GM08714 (cell line): ENCODE measurements around the gene CHRM5.

Experiments
- H3K4me3 ChIP-seq: fragments of 200-500 bp; sonication (Bioruptor generic); 2 replicates; pipeline ENCODE4 v1.5.1; 2014; ENCODE audit warnings: mild to moderate bottlenecking, low read length, inconsistent platforms
- ZNF274 ChIP-seq: IDR thresholded peaks from 2 replicates; pipeline ENCODE4 v1.6.1; 2012; ENCODE audit warnings: mild to moderate bottlenecking, low read depth, low read length

CHRM5 gene, protein sequence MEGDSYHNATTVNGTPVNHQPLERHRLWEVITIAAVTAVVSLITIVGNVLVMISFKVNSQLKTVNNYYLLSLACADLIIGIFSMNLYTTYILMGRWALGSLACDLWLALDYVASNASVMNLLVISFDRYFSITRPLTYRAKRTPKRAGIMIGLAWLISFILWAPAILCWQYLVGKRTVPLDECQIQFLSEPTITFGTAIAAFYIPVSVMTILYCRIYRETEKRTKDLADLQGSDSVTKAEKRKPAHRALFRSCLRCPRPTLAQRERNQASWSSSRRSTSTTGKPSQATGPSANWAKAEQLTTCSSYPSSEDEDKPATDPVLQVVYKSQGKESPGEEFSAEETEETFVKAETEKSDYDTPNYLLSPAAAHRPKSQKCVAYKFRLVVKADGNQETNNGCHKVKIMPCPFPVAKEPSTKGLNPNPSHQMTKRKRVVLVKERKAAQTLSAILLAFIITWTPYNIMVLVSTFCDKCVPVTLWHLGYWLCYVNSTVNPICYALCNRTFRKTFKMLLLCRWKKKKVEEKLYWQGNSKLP

DNA sequence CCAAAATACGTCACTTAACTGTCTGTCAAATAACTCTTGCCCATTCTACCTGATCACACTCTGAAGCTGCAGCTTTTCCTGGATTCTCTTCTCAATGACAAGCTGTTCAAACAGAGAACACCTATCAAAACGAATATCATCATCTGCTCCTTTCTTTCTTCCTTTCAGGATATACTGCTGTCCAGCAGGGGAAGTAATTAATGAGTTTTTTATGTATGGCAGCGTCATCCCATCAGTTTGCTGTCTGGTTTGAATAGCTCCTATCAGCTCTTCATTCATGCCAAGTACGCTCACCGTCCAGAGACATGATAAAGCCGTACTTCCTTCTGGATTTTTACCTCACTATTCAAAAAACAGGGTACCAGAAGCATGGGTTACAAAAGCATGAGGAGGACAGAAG is at the start of gene CHRM5:
Gene CHRM5, plus strand, starts transcription at position 274 of the 400 bp plus-strand sequence. CDS start 94,221 bp downstream, outside the sequence.
- H3K4me3 ChIP-seq = no peak within 1 kb of the TSS
- no peak for TF ChIP-seq ZNF274

DNA sequence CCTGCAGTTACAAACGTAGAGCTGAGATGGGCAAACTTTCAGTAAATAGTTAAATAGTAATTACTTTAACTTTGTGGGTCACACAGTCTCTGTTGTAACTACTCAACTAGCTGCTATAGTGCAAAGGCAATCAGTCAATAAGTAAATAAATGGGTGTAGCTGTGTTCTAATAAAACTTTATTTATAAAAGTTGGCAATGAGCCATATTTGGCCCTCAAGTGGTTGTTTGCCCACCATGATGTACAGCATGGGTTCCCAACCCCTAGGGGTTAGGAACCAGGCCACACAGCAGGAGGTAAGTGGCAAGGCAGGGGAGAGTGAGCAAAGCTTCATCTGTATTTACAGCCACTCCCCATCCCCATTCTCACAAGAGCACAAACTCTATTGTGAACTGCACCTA is 44.9 kb upstream of the CHRM5 start:
- no peak for TF ChIP-seq ZNF274
- H3K4me3 ChIP-seq = no peak overlapping the region

DNA sequence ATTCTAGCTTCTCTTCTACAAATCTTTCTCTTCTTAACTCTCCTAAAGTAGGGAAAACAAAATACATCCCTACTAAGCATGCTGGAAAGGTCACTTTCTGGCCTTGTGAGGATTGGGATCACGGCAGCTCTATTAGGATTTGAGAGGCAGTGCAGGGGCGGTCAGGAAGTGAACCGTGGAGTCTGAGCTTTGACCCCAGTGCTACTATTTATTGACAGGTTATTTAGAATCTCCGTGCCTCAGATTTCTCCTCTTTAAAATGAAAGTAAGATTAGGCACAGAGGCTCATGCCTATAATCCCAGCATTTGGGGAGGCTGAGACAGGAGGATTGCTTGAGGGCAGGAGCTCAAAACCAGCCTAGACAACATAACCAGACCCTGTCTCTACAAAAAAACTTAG is 42.0 kb upstream of the CHRM5 start:
- no peak overlapping the region for H3K4me3 ChIP-seq
- no peak for TF ChIP-seq ZNF274

DNA sequence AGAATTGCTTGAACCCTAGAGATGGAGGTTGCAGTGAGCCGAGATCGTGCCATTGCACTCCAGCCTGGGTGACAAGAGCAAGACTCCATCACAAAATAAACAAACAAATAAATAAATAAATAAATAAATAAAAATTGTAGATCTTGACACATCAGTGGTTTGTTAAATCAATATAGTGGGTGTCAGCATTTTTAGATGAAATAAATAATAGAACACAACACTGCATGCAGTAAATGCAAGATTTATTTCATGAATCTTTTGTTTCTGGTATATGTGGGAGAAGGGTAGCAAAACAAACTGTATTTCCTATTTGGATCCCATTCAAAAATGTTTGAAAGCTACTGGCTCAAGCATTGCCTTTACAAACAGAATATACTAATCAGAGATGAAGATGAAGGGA is 35.6 kb upstream of the CHRM5 start:
- TF ChIP-seq ZNF274 = no peak

DNA sequence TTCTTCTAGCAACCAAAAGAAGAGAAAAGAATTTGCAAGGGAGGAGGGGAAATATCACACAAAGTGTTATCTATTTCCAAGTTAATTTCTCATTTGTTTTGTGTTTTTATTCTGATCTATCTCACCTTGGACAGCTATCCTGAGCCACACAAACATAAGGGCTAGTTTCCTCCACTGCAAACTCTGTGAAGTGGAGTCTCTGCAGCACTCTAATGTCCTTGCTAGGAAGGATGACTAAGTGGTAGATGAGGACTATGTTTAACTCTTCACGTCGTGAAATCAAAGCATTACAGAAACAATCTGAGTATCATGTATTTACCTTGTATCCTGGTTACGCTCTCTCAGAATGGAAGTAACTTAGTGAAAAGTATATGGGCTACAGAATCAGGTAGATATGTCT is 33.9 kb upstream of the CHRM5 start:
- H3K4me3 ChIP-seq = no peak overlapping the region
- TF ChIP-seq ZNF274 = no peak

More for the DNA sequence above, 35.6 kb upstream of the CHRM5 start:
- H3K4me3 ChIP-seq = no peak overlapping the region

DNA sequence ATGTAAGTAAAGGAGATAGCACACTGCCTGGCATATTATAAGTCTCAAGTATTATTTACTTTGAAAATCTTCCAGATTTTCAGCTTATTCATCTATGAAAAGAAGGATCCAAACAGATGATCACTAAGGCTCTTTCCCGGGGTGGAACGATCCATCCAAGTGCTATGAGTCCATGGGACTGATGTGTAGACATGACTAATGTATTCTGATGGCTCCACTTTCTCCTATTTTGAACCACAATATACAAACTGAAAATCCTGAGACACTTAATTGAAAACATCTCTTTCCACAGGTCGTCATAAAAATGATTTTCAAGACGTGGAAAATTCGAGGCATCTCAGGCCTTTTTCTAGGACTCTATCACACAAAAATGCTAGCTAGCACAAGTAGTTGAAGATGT is 33.4 kb upstream of the CHRM5 start:
- H3K4me3 ChIP-seq = no peak overlapping the region
- TF ChIP-seq ZNF274 = no peak

DNA sequence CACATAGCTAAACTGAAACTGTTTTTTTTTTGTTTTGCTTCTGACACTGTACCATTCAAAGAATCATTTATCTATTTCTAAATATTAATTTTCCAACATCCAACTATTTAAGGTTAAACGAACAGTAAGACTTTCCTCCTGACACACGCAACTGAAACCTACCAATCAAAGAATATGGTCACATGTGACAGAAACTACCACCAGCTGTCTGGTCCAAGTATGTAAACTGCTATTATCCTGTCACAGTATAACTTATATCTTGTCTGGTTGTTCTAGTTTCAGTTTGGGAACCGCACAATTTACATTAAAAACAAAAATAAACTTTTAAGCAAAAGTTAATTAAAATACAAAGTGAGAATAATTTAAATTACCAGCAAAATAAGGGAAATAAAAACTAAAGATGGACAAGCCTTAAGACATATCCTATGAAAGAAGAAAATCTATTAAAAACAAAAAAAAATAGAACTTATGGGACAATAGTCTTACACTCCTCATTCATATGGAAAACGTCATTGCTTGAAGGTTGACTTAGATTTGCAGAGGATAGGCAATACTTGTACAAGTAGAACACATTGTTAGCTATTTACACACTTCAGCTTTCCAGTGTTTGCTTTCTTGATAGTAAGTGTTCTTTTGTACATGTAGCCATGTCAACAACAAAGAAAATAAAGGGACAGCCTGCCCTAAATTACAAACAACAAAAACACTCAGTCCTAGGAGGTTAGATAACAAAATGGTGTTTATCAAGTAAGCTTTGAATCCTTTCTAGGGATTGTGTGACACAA is 26.8 kb upstream of the CHRM5 start:
- H3K4me3 ChIP-seq = no peak overlapping the region
- no peak for TF ChIP-seq ZNF274

DNA sequence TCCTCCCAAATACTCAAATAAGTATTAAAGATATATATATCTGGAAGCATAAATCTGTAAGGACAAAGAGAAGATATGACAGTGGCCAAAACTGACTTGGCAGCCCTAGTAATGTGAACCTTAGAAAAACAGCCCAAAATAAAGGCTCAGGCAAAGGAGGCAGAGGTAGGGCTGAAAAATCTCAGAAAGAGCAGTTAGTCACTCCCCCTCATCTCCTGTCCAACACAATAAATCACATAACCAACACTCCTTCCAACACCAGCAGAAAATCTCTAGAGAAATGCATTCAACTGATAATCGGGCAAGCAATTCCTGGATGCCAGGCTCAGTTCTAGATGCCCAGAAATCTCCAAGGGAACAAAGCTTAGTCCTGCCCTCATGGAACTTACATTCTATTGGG is 22.1 kb upstream of the CHRM5 start:
- H3K4me3 ChIP-seq = no peak overlapping the region
- TF ChIP-seq ZNF274 = no peak

DNA sequence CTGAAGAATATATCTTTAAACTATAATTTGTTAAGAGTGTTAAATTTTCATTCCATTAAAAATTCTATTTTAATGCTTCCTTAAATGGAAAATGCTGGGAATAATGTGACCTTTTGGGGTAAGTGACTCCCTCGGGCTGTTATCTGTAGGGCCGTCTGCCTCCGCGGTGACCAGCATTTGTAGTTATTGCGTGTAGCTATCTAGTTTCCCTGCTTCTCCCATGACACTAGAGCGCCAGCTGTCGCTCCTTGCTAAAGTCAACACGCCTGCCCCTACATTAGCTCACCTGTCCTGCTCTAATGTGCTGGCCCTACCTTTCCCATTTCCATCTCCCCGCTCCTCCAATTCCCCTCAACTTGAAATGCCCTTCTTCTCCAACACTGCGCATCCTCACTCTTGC is 12.4 kb upstream of the CHRM5 start:
- H3K4me3 ChIP-seq = no peak overlapping the region
- TF ChIP-seq ZNF274 = no peak

DNA sequence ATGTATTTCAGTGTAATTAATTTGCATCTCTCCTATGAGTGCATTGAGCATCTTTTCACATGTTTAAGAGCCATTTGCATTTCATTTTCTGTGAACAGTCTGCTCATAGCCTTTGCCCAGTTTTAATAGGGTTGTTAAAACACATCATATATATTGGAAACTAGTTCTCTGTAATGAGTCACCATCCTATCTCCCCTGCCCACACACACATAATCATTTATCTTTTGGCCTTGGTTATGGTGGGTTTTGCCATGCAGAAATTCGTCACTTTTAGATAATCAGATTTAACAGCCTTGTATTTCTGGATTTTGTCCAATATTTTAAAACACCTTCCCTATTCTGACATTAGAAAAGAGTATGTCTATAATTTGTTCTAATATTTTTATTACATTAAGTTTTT is 11.9 kb upstream of the CHRM5 start:
- no peak for TF ChIP-seq ZNF274
- no peak overlapping the region for H3K4me3 ChIP-seq

DNA sequence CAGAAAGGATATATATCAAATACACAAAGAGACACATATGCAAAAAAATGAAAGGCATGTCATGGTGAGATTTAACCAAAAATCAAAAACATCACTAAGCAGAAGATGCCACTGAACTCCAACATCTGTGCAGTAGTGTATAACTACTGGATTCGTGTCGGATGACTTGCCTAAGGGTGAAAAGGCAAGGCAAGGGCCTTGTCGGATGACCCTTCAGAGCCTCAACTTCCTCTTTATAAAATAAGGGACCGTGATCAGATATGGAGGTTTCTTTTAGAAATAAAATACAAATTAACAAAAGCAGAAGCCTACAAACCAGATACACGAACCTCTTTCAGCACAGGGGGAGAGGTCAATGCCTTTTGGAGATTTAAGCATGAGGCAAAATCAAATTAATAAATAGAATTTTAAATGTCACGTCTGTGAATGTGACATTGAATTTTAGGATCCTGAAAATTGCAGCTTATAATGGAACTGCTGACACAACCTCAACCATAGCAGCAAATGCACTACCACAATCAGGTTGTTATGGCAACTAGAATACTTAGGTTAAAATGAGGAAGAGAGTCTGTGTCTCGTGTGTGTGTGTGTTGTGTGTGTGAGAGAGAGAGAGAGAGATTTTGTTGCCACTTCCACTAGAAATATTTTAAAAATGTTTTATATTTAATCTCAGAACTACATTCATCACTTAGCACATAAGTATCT is 8.3 kb upstream of the CHRM5 start:
- TF ChIP-seq ZNF274 = no peak
- H3K4me3 ChIP-seq = no peak overlapping the region

DNA sequence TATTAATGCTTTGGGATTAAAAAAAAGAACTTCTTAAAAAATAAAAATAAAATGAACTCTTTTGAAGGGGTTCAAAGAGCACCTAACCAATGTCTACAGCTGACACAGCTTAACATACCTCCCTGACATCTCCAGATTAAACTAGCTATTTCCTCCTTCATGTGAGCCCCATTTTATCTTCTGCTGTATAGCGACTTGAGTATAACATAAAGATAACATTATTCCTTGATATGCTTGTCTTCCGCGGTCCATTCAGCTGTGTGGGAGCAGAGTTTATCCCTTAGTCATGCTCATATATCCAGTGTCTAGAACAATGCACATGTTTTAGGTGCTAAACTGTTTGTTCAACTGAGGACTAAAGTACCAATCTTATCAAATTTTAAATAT is 7.8 kb upstream of the CHRM5 start:
- TF ChIP-seq ZNF274 = no peak
- no peak overlapping the region for H3K4me3 ChIP-seq

DNA sequence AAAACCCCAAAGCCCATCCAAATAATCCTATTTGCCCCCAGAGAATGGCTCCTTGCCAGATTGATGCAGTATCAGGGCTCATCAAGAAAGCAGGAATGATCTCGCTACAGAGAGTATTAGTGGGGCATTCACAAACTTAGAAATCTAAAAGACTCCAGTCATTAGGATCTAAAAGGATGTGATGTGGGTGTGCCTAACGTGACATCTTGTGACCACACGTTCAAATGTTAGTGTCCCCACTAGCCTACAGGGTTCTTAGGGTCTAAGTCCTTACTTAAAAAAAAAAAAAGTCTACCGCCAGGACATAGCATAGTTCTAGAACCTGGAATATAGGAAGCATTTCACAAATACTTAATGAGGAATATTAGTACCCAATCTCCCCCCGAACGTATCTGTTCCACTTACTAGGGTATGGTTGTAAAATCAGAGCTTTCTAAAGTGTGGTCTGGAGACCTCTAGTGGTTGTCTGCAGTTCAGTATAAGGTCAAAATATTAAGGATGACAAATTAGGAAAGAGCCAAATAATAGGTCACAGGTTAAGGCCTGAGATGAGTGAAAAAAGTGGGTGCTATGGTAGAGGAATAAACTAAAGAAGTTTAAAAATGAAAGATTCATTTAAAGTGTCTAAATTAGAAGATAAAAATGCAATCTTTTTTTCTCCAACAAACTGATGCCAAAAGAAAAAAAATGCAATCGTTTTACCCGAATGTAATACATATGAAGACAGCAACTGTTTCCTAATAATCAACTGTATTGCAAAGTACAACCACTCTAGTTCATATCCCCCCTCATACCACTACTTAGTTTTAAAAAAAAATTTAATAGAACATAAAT is 4.2 kb upstream of the CHRM5 start:
- no peak for TF ChIP-seq ZNF274
- H3K4me3 ChIP-seq = no peak overlapping the region

DNA sequence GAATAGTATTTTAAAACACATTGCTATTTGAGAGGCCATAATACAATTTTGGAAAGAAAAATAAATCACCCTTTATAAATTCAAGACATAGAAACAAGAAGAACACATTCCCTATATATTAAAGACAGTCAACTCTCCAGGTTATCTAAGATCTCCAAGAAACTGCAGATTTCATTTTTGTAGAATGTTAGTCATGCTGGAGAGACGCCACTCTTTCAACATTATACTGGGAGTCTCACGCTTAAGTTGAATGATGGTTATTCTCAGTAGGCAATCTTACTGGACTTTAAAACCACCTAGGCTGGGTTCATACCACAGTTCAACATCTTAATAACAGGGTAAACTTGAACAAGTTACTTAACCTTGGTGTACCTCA is 3.6 kb upstream of the CHRM5 start:
- TF ChIP-seq ZNF274 = no peak
- no peak overlapping the region for H3K4me3 ChIP-seq
